Natural killer cell (primary cell): ENCODE data around the gene MCTP2. TPM values are rescaled to one million over a fixed set of nuclear protein-coding genes. Genes with fewer than 3 reads are reported as not detected.

Source experiments
- ATAC-seq, 3 donors: fragments of 150-1000 bp in 2 of 3; fragments of 200-7000 bp in 1 of 3; cut with Tn5 transposase; 1 replicate in 1 of 3; 2 replicates in 2 of 3; pipeline ENCODE4 v1.10.0; 2021; ENCODE audit warnings: mild to moderate bottlenecking in 2 of 3, moderate library complexity in 2 of 3
- DNase-seq, 2 donors: peaks; one replicate each; pipeline versions ENCODE4 v3.0.0 to v3.0.0-alpha.2; 2013 to 2021; ENCODE audit warnings: mixed read lengths in 1 of 2
- H3K27ac ChIP-seq: one replicate; pipeline ENCODE4 v1.5.1; 2013; ENCODE audit warnings: mild to moderate bottlenecking, low read length
- H3K27me3 ChIP-seq: one replicate; pipeline ENCODE4 v1.6.1; 2013; ENCODE audit warnings: low read length; ENCODE audit not compliant: control insufficient read depth, insufficient read depth
- H3K36me3 ChIP-seq: one replicate; pipeline ENCODE4 v1.6.1; 2013; ENCODE audit warnings: low read length; ENCODE audit not compliant: control insufficient read depth, insufficient read depth
- H3K4me1 ChIP-seq: one replicate; pipeline ENCODE4 v1.6.1; 2013; ENCODE audit warnings: low read length; ENCODE audit not compliant: control insufficient read depth, insufficient read depth
- H3K4me3 ChIP-seq: one replicate; pipeline ENCODE4 v1.5.1; 2013; ENCODE audit warnings: low read length
- H3K9me3 ChIP-seq: one replicate; pipeline ENCODE4 v1.6.1; 2013; ENCODE audit warnings: low read length; ENCODE audit not compliant: control insufficient read depth, insufficient read depth
- H3K27ac Mint-ChIP-seq, 2 donors: one replicate each; pipeline ENCODE4 v1.8.0; 2022; ENCODE audit warnings: mild to moderate bottlenecking in 2 of 2, mixed read lengths in 2 of 2, moderate library complexity in 1 of 2
- H3K27me3 Mint-ChIP-seq, 2 donors: one replicate each; pipeline ENCODE4 v1.8.0; 2022; ENCODE audit warnings: low read depth in 2 of 2, mixed read lengths in 2 of 2
- H3K36me3 Mint-ChIP-seq: one replicate; pipeline ENCODE4 v1.8.0; 2022; ENCODE audit warnings: mixed read lengths
- H3K4me1 Mint-ChIP-seq, 2 donors: one replicate each; pipeline ENCODE4 v1.8.0; 2022; ENCODE audit warnings: mixed read lengths in 2 of 2
- H3K4me3 Mint-ChIP-seq: one replicate; pipeline ENCODE4 v1.8.0; 2022; ENCODE audit warnings: mild to moderate bottlenecking, moderate library complexity, mixed read lengths
- H3K9me3 Mint-ChIP-seq, 2 donors: one replicate each; pipeline ENCODE4 v1.8.0; 2022; ENCODE audit warnings: mixed read lengths in 2 of 2
- WGBS: methylation state at CpG from one replicate; pipeline ENCODE4 v1.1.7; 2013; ENCODE audit warnings: missing lambda C conversion rate; ENCODE audit not compliant: insufficient coverage; 5-methylcytosine and 5-hydroxymethylcytosine counted together
- intact Hi-C: fragments of 100-400 bp; cut with micrococcal nuclease; formaldehyde crosslinking; loops from one replicate; pipeline ENCODE4 v1.14.2; 2022
- total RNA-seq, 4 donors: library from RNA; stranded (reverse); fragments of 120-200 nt in 1 of 4; gene quantifications; one replicate each; pipeline versions ENCODE4 v1.2.3 to v1.2.4, GENCODE V29; 2013 to 2022
- TF ChIP-seq, protein P1 (sequence below): fragments of 200-600 bp; IDR thresholded peaks from one replicate; pipeline ENCODE4 v1.8.0; 2022; ENCODE audit warnings: antibody characterized with exemption

Gene MCTP2
- total RNA-seq, 3 donors from 2014 or later (not counting 1 experiment from before 2014, with no cell fraction given), result 235 to 312 (median 261) TPM

DNA sequence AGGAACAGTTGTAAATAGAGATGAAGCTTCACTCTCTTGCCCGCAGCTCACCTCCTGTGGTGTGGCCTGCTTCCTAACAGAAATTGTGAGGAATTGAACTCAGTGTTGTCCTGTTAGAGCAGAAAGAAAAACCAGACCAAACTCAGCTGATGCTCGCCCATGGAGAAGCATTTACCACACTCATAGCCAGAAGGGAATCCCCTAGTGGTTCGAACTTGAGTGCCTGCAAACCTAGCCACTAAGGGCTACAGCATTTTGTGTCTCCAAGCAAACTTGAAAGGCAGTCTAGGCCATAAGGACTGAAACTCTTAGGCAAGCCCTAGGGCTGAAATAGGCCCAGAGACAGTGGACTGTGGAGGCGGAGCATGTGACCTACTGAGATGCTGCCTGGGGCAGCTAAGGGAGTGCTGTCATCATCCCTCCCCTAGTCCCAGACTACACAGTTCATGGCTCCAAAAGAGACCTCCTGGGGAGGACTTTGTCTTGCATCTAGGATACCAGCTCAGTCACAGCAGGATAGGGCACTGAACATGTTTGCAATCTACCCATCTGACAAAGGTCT lies 44.5 kb upstream of the MCTP2 start:
- Mint-ChIP-seq H3K36me3 (no peaks in the 10 kb centered on the region), H3K27me3 (peaks cover 4 to 16% of the 10 kb centered on the region in 2 donors), H3K4me3 (no peak overlapping the region), H3K27ac (no peak overlapping the region), H3K4me1 (peaks cover 3 to 5% of the 10 kb centered on the region in 2 donors), H3K9me3 (no peaks in the 10 kb centered on the region)
- intact Hi-C loops, result no loop called here
- no peak for ATAC-seq
- no peak overlapping the region for H3K27ac ChIP-seq
- 86% methylated on average over 4 of the region's 4 CpGs for WGBS
- DNase-seq, result no peak
- TF ChIP-seq, protein P1, sequence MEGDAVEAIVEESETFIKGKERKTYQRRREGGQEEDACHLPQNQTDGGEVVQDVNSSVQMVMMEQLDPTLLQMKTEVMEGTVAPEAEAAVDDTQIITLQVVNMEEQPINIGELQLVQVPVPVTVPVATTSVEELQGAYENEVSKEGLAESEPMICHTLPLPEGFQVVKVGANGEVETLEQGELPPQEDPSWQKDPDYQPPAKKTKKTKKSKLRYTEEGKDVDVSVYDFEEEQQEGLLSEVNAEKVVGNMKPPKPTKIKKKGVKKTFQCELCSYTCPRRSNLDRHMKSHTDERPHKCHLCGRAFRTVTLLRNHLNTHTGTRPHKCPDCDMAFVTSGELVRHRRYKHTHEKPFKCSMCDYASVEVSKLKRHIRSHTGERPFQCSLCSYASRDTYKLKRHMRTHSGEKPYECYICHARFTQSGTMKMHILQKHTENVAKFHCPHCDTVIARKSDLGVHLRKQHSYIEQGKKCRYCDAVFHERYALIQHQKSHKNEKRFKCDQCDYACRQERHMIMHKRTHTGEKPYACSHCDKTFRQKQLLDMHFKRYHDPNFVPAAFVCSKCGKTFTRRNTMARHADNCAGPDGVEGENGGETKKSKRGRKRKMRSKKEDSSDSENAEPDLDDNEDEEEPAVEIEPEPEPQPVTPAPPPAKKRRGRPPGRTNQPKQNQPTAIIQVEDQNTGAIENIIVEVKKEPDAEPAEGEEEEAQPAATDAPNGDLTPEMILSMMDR, result no peak
- no peak overlapping the region for H3K4me3 ChIP-seq
- no peaks in the 10 kb centered on the region for H3K27me3 ChIP-seq
- no peaks in the 10 kb centered on the region for H3K9me3 ChIP-seq
- H3K36me3 ChIP-seq, result no peaks in the 10 kb centered on the region
- no peaks in the 10 kb centered on the region for H3K4me1 ChIP-seq

DNA sequence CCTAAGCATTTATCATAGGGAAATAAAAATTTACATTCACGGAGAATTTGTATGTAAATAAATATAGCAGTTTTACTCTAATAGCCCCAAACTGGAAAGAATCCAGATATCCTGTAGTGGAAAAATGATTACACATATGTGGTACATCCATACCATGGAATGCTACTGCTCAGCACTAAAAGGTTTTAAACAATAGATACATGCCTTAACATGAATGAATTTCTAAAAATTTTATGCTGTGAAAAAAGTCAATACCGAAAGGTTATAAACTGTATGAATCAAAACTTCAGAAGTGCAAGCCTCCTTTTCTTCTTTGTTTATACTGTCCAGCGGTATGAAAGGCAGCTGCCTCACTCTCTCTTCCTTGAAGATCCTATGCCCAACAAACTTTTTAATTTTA lies 37.5 kb upstream of the MCTP2 start:
- DNase-seq (no peak), ATAC-seq (no peak)
- no peak overlapping the region for H3K4me3 ChIP-seq
- intact Hi-C loops, result no loop called here
- no peaks in the 10 kb centered on the region for H3K27me3 ChIP-seq
- TF ChIP-seq, protein P1, result no peak
- H3K36me3 ChIP-seq, result no peaks in the 10 kb centered on the region
- peaks cover 0 to 11% of the 10 kb centered on the region in 2 donors for H3K27me3 Mint-ChIP-seq
- H3K36me3 Mint-ChIP-seq, result no peaks in the 10 kb centered on the region
- H3K4me3 Mint-ChIP-seq, result no peak overlapping the region
- no peak overlapping the region for H3K27ac ChIP-seq
- no peaks in the 10 kb centered on the region for H3K9me3 ChIP-seq
- H3K4me1 Mint-ChIP-seq, result no peaks in the 10 kb centered on the region
- 98% methylated on average over 2 of the region's 3 CpGs for WGBS
- no peaks in the 10 kb centered on the region for H3K9me3 Mint-ChIP-seq
- no peak overlapping the region for H3K27ac Mint-ChIP-seq
- no peaks in the 10 kb centered on the region for H3K4me1 ChIP-seq

DNA sequence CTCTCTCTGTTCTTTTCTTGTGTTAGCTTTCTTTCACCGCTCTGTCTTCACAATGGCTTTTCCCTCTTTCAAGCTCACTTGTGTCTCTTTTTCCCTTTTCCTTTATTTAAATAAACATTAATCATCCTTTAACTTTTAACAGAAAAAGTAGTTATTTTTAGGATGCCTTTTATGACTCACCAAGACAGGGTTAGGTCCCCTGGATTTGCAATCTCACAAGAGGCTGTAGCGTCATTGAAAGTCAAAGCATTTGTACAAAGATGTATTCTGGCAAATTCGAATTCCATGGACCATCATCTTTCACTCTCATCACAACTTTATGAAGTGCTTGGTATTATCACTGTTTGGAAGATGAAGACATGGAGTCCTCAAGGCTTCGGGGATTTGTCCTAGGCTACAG lies 34.8 kb upstream of the MCTP2 start:
- Mint-ChIP-seq H3K36me3 (no peaks in the 10 kb centered on the region), H3K27me3 (no peaks in the 10 kb centered on the region), H3K27ac (no peak overlapping the region), H3K4me3 (no peak overlapping the region), H3K9me3 (no peaks in the 10 kb centered on the region), H3K4me1 (no peaks in the 10 kb centered on the region)
- WGBS, result 100% methylated on average over 2 of the region's 4 CpGs
- no peaks in the 10 kb centered on the region for H3K4me1 ChIP-seq
- TF ChIP-seq, protein P1, result no peak
- ATAC-seq, result no peak
- H3K36me3 ChIP-seq, result no peaks in the 10 kb centered on the region
- no peak overlapping the region for H3K4me3 ChIP-seq
- DNase-seq, result no peak
- no peak overlapping the region for H3K27ac ChIP-seq
- H3K9me3 ChIP-seq, result no peaks in the 10 kb centered on the region
- intact Hi-C loops, result no loop called here
- no peaks in the 10 kb centered on the region for H3K27me3 ChIP-seq

- H3K27ac Mint-ChIP-seq, result no peak overlapping the region
- H3K36me3 Mint-ChIP-seq, result no peaks in the 10 kb centered on the region
- Histone ChIP-seq H3K27me3 (no peaks in the 10 kb centered on the region), H3K36me3 (no peaks in the 10 kb centered on the region), H3K9me3 (no peaks in the 10 kb centered on the region), H3K4me3 (no peak overlapping the region), H3K27ac (no peak overlapping the region), H3K4me1 (no peaks in the 10 kb centered on the region)
- intact Hi-C loops, result no loop called here
- TF ChIP-seq, protein P1, result no peak
- DNase-seq (no peak), ATAC-seq (no peak)
- WGBS, result no CpG with 5 or more reads among the region's 2 CpGs
- no peaks in the 10 kb centered on the region for H3K9me3 Mint-ChIP-seq
- no peak overlapping the region for H3K4me3 Mint-ChIP-seq
- H3K27me3 Mint-ChIP-seq, result no peaks in the 10 kb centered on the region
- H3K4me1 Mint-ChIP-seq, result no peaks in the 10 kb centered on the region
Measured at GRCh38 chr15:94198633-94199032, 32.7 kb upstream of the MCTP2 start.
